Vagina (tissue), 2 donors: ENCODE results near the gene GREB1. TPM values are rescaled to one million over a fixed set of nuclear protein-coding genes. Genes with fewer than 3 reads are reported as not detected.

Experiments
- DNase-seq, 2 donors: peaks; one replicate each; pipeline ENCODE4 v3.0.0-alpha.2; 2017; ENCODE audit errors: extremely low spot score in 2 of 2
- H3K27ac ChIP-seq: fragments of 200-600 bp; sonication (generic); one replicate; pipeline ENCODE4 v1.5.1; 2019
- H3K27me3 ChIP-seq: fragments of 200-600 bp; sonication (generic); one replicate; pipeline ENCODE4 v1.5.1; 2019
- H3K36me3 ChIP-seq, 2 donors: fragments of 200-600 bp; sonication (generic); one replicate each; pipeline ENCODE4 v1.5.1; 2017 to 2019
- H3K4me1 ChIP-seq: fragments of 200-600 bp; sonication (generic); one replicate; pipeline ENCODE4 v1.5.1; 2019
- H3K4me3 ChIP-seq, 2 donors: fragments of 200-600 bp; sonication (generic); 1 replicate in 1 of 2; 2 replicates in 1 of 2; pipeline ENCODE4 v1.5.1; 2016 to 2019
- H3K9me3 ChIP-seq: fragments of 200-600 bp; sonication (generic); one replicate; pipeline ENCODE4 v1.5.1; 2019
- CTCF ChIP-seq, 3 experiments: fragments of 450-650 bp in 2 of 3; fragments of 200-600 bp in 1 of 3; sonication (generic) in 1 of 3; IDR thresholded peaks; one replicate each; pipeline ENCODE4 v1.5.1; 2017 to 2019; ENCODE audit warnings: antibody characterized with exemption in 3 of 3, mild to moderate bottlenecking in 2 of 3, moderate library complexity in 2 of 3
- POLR2A ChIP-seq, 2 donors: fragments of 450-650 bp; IDR thresholded peaks; one replicate each; pipeline ENCODE4 v1.6.1; 2017; ENCODE audit warnings: antibody characterized with exemption in 2 of 2, mild to moderate bottlenecking in 2 of 2, moderate library complexity in 2 of 2
- POLR2AphosphoS5 ChIP-seq, 2 donors: sonication (generic); formaldehyde crosslinking; IDR thresholded peaks; one replicate each; pipeline ENCODE4 v1.9.0; 2017; ENCODE audit warnings: antibody characterized with exemption in 2 of 2, mild to moderate bottlenecking in 2 of 2, low read depth in 1 of 2; ENCODE audit not compliant: insufficient read depth in 1 of 2
- intact Hi-C: fragments of 100-400 bp; cut with DNase I; formaldehyde crosslinking; loops from one replicate; pipeline ENCODE4 v1.15.1; 2023
- total RNA-seq: library from RNA; depleted of rRNA; stranded (reverse); fragments of >200 nt; gene quantifications from one replicate; pipeline ENCODE4 v1.2.3, GENCODE V29; 2016

The GREB1 gene
- total RNA-seq, 1 donor from 2014 or later, result 35.4 TPM

- Histone ChIP-seq H3K9me3 (no peaks in the 10 kb centered on the region), H3K27ac (no peak overlapping the region), H3K27me3 (no peaks in the 10 kb centered on the region), H3K36me3 (peaks cover 0 to 4% of the 10 kb centered on the region in 2 donors), H3K4me1 (no peaks in the 10 kb centered on the region), H3K4me3 (no peak overlapping the region)
- intact Hi-C loops, result no loop called here
- no peak for DNase-seq
- TF ChIP-seq CTCF (IDR thresholded peaks at IDR 0.05) (no peak), POLR2A (IDR thresholded peaks at IDR 0.05) (no peak), POLR2AphosphoS5 (IDR thresholded peaks at IDR 0.05; ENCODE audit: insufficient read depth in 1 of 2, low read depth in 1 of 2) (no peak)
Measured at GRCh38 chr2:11591091-11591490, 57.2 kb downstream of the GREB1 start.

DNA sequence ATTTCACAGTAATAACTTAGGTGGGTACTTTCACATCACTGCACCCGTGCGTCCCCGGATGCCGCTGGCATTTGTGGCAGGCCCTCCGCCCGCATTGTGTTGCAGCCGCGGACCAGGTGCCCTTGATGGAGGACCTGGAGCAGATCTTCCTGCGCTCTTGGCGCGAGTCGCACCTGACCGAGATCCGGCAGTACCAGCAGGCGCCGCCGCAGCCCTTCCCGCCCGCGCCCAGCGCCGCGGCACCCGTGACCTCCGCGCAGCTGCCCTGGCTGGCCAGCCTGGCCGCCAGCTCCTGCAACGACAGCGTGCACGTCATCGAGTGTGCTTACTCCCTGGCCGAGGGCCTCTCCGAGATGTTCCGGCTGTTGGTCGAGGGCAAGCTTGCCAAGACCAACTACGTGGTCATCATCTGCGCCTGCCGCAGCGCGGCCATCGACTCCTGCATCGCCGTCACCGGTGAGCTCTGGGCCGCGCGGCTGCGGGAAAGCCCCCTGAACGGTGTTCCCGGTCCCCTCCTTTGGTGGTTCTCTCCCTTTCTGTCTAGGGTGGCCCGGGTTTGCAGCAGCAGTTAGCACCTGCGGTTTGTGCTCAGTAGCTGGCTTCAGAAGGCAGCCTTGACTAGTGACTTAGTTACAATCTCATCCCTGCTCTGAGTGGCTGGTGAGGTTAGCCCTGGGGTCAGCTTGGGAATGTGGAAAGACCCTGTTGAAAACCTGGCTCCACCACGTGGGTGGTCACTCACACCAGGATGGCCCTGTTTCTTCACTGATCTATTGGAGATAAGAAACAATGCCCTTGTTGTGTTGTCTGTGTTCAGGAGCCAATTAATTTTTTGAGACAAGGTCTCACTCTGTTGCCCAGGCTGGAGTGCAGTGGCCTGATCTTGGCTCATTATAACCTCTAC is 59.1 kb downstream of the GREB1 start:
- Histone ChIP-seq H3K9me3 (no peaks in the 10 kb centered on the region), H3K4me3 (no peak overlapping the region), H3K27ac (no peak overlapping the region), H3K4me1 (no peaks in the 10 kb centered on the region), H3K36me3 (peaks cover 0 to 4% of the 10 kb centered on the region in 2 donors), H3K27me3 (no peaks in the 10 kb centered on the region)
- no peak for DNase-seq
- TF ChIP-seq CTCF (IDR thresholded peaks at IDR 0.05), result no peak
- no peak for TF ChIP-seq POLR2AphosphoS5 (IDR thresholded peaks at IDR 0.05; ENCODE audit: insufficient read depth in 1 of 2, low read depth in 1 of 2)
- no peak for TF ChIP-seq POLR2A (IDR thresholded peaks at IDR 0.05)
- intact Hi-C loops, result no loop called here

- Histone ChIP-seq H3K27me3 (no peaks in the 10 kb centered on the region), H3K36me3 (peaks cover 0 to 14% of the 10 kb centered on the region in 2 donors), H3K4me1 (no peaks in the 10 kb centered on the region), H3K27ac (no peak overlapping the region), H3K4me3 (no peak overlapping the region), H3K9me3 (no peaks in the 10 kb centered on the region)
- intact Hi-C loops, result no loop called here
- TF ChIP-seq POLR2AphosphoS5 (IDR thresholded peaks at IDR 0.05; ENCODE audit: insufficient read depth in 1 of 2, low read depth in 1 of 2) (no peak), CTCF (IDR thresholded peaks at IDR 0.05) (no peak), POLR2A (IDR thresholded peaks at IDR 0.05) (no peak)
- no peak for DNase-seq
Measured at GRCh38 chr2:11596801-11597200, 63.0 kb downstream of the GREB1 start.

GRCh38 chr2:11597538-11598225 is 63.8 kb downstream of the GREB1 start:
- H3K9me3 ChIP-seq, result no peaks in the 10 kb centered on the region
- H3K27ac ChIP-seq, result no peak overlapping the region
- TF ChIP-seq CTCF (IDR thresholded peaks at IDR 0.05), result no peak
- TF ChIP-seq POLR2AphosphoS5 (IDR thresholded peaks at IDR 0.05; ENCODE audit: insufficient read depth in 1 of 2, low read depth in 1 of 2), result no peak
- no peak for TF ChIP-seq POLR2A (IDR thresholded peaks at IDR 0.05)
- H3K27me3 ChIP-seq, result no peaks in the 10 kb centered on the region
- no peak overlapping the region for H3K4me3 ChIP-seq
- peaks cover 0 to 23% of the 10 kb centered on the region in 2 donors for H3K36me3 ChIP-seq
- intact Hi-C loops, result no loop called here
- no peak for DNase-seq
- no peaks in the 10 kb centered on the region for H3K4me1 ChIP-seq
